Naive B cell (primary cell): Measurements from ENCODE around the gene UBE2G2. TPM values are rescaled to one million over a fixed set of nuclear protein-coding genes. Genes with fewer than 3 reads are reported as not detected.

Experiments used
- ATAC-seq, 2 donors: fragments of 150-1000 bp; cut with Tn5 transposase; 2 replicates each; pipeline ENCODE4 v1.10.0; 2021; ENCODE audit warnings: low read depth in 2 of 2, mild to moderate bottlenecking in 2 of 2, moderate library complexity in 2 of 2
- DNase-seq: peaks from one replicate; pipeline ENCODE4 v3.0.0; 2022
- H3K27ac Mint-ChIP-seq, 6 donors: one replicate each; pipeline ENCODE4 v1.8.0; 2020 to 2022; ENCODE audit warnings: mild to moderate bottlenecking in 6 of 6, mixed read lengths in 6 of 6, moderate library complexity in 5 of 6, inconsistent platforms in 2 of 6
- H3K27me3 Mint-ChIP-seq, 3 donors: one replicate each; pipeline ENCODE4 v1.8.0; 2021 to 2022; ENCODE audit warnings: mixed read lengths in 3 of 3, mild to moderate bottlenecking in 1 of 3
- H3K36me3 Mint-ChIP-seq, 2 donors: one replicate each; pipeline ENCODE4 v1.8.0; 2020 to 2022; ENCODE audit warnings: mixed read lengths in 2 of 2, inconsistent platforms in 1 of 2, mild to moderate bottlenecking in 1 of 2
- H3K4me1 Mint-ChIP-seq, 3 donors: one replicate each; pipeline ENCODE4 v1.8.0; 2020 to 2022; ENCODE audit warnings: mixed read lengths in 3 of 3, inconsistent platforms in 1 of 3, mild to moderate bottlenecking in 1 of 3, moderate library complexity in 1 of 3
- H3K4me3 Mint-ChIP-seq, 8 donors: one replicate each; pipeline ENCODE4 v1.8.0; 2020 to 2022; ENCODE audit warnings: mild to moderate bottlenecking in 8 of 8, mixed read lengths in 8 of 8, moderate library complexity in 8 of 8, inconsistent platforms in 2 of 8
- H3K9me3 Mint-ChIP-seq, 7 donors: one replicate each; pipeline ENCODE4 v1.8.0; 2020 to 2022; ENCODE audit warnings: mixed read lengths in 7 of 7, mild to moderate bottlenecking in 5 of 7, inconsistent platforms in 2 of 7, moderate library complexity in 1 of 7
- polyA plus RNA-seq, 6 donors: library from polyadenylated mRNA; unstranded; fragments of 300-500 nt; fragmentation: Illumina TruSeq; gene quantifications; one replicate each; pipeline ENCODE4 v1.2.3, GENCODE V29; 2021; ENCODE audit warnings: low read depth in 6 of 6

Gene UBE2G2
- polyA plus RNA-seq, 6 donors from 2014 or later: 53.8 to 72.5 (median 59.5) TPM

GRCh38 chr21:44749759-44750674 is 51.6 kb downstream of the UBE2G2 start:
- no peak for ATAC-seq
- Mint-ChIP-seq H3K9me3 (peaks cover 0 to 11% (median 4%) of the 10 kb centered on the region in 7 donors), H3K27me3 (peaks cover 9 to 45% (median 28%) of the 10 kb centered on the region in 3 donors)

GRCh38 chr21:44749116-44749758 is 52.4 kb downstream of the UBE2G2 start:
- Mint-ChIP-seq H3K9me3 (peaks cover 0 to 7% (median 0%) of the 10 kb centered on the region in 7 donors), H3K27ac (no peak overlapping the region), H3K36me3 (peaks cover 0 to 8% of the 10 kb centered on the region in 2 donors), H3K4me1 (no peaks in the 10 kb centered on the region), H3K27me3 (peaks cover 13 to 45% (median 28%) of the 10 kb centered on the region in 3 donors), H3K4me3 (no peak overlapping the region)
- DNase-seq (no peak), ATAC-seq (no peak)

More at GRCh38 chr21:44749759-44750674, 51.6 kb downstream of the UBE2G2 start:
- Mint-ChIP-seq H3K27ac (no peak overlapping the region), H3K36me3 (peaks cover 0 to 13% of the 10 kb centered on the region in 2 donors), H3K4me3 (no peak overlapping the region), H3K4me1 (no peaks in the 10 kb centered on the region)
- DNase-seq: no peak

GRCh38 chr21:44748621-44749020 is 53.0 kb downstream of the UBE2G2 start:
- no peak for ATAC-seq
- H3K9me3 Mint-ChIP-seq: peaks cover 0 to 7% (median 1%) of the 10 kb centered on the region in 7 donors
- no peaks in the 10 kb centered on the region for H3K4me1 Mint-ChIP-seq
- H3K27ac Mint-ChIP-seq: no peak overlapping the region
- peaks cover 13 to 45% (median 28%) of the 10 kb centered on the region in 3 donors for H3K27me3 Mint-ChIP-seq
- no peak overlapping the region for H3K4me3 Mint-ChIP-seq
- DNase-seq: no peak
- H3K36me3 Mint-ChIP-seq: peaks cover 0 to 8% of the 10 kb centered on the region in 2 donors

GRCh38 chr21:44742418-44743153 is 59.0 kb downstream of the UBE2G2 start:
- ATAC-seq (no peak), DNase-seq (no peak)
- Mint-ChIP-seq H3K4me3 (no peak overlapping the region), H3K36me3 (peaks cover 4 to 30% of the 10 kb centered on the region in 2 donors), H3K4me1 (no peaks in the 10 kb centered on the region), H3K9me3 (peaks cover 10 to 51% (median 30%) of the 10 kb centered on the region in 7 donors), H3K27ac (peak overlapping the region in 1 of 6 donors; percentile 11), H3K27me3 (peaks cover 15 to 32% (median 25%) of the 10 kb centered on the region in 3 donors)

- Mint-ChIP-seq H3K27ac (no peak overlapping the region), H3K9me3 (peaks cover 15 to 57% (median 35%) of the 10 kb centered on the region in 7 donors), H3K36me3 (peaks cover 4 to 37% of the 10 kb centered on the region in 2 donors), H3K4me3 (no peak overlapping the region), H3K27me3 (peaks cover 11 to 33% (median 30%) of the 10 kb centered on the region in 3 donors), H3K4me1 (no peaks in the 10 kb centered on the region)
- DNase-seq (no peak), ATAC-seq (no peak)
These were observed 59.7 kb downstream of the UBE2G2 start for GRCh38 chr21:44741921-44742320.

- H3K4me3 Mint-ChIP-seq: no peak overlapping the region
- no peak overlapping the region for H3K27ac Mint-ChIP-seq
- DNase-seq: no peak
These were observed 60.9 kb downstream of the UBE2G2 start for GRCh38 chr21:44740742-44741141.

GRCh38 chr21:44739316-44739715 is 62.3 kb downstream of the UBE2G2 start:
- Mint-ChIP-seq H3K4me3 (no peak overlapping the region), H3K27me3 (peaks cover 8 to 39% (median 33%) of the 10 kb centered on the region in 3 donors), H3K9me3 (peaks cover 15 to 70% (median 47%) of the 10 kb centered on the region in 7 donors), H3K36me3 (peaks cover 4 to 44% of the 10 kb centered on the region in 2 donors), H3K4me1 (no peaks in the 10 kb centered on the region), H3K27ac (no peak overlapping the region)
- DNase-seq: no peak
- ATAC-seq: no peak

More at GRCh38 chr21:44740742-44741141, 60.9 kb downstream of the UBE2G2 start:
- no peak for ATAC-seq
- H3K9me3 Mint-ChIP-seq: peaks cover 15 to 66% (median 40%) of the 10 kb centered on the region in 7 donors
- peaks cover 11 to 37% (median 33%) of the 10 kb centered on the region in 3 donors for H3K27me3 Mint-ChIP-seq
- peaks cover 4 to 44% of the 10 kb centered on the region in 2 donors for H3K36me3 Mint-ChIP-seq
- H3K4me1 Mint-ChIP-seq: no peaks in the 10 kb centered on the region

- peaks cover 4 to 44% of the 10 kb centered on the region in 2 donors for H3K36me3 Mint-ChIP-seq
- peaks cover 15 to 66% (median 49%) of the 10 kb centered on the region in 7 donors for H3K9me3 Mint-ChIP-seq
- H3K27ac Mint-ChIP-seq: no peak overlapping the region
- no peak for ATAC-seq
- DNase-seq: no peak
- H3K4me3 Mint-ChIP-seq: no peak overlapping the region
- peaks cover 8 to 40% (median 33%) of the 10 kb centered on the region in 3 donors for H3K27me3 Mint-ChIP-seq
- no peaks in the 10 kb centered on the region for H3K4me1 Mint-ChIP-seq
These were observed 63.0 kb downstream of the UBE2G2 start for GRCh38 chr21:44738621-44739020.

- DNase-seq (no peak), ATAC-seq (no peak)
- Mint-ChIP-seq H3K9me3 (peaks cover 15 to 66% (median 46%) of the 10 kb centered on the region in 7 donors), H3K4me3 (peak overlapping the region in 1 of 8 donors; percentile 27), H3K36me3 (peaks cover 4 to 44% of the 10 kb centered on the region in 2 donors), H3K4me1 (no peaks in the 10 kb centered on the region), H3K27me3 (peaks cover 12 to 46% (median 33%) of the 10 kb centered on the region in 3 donors), H3K27ac (peak overlapping the region in 1 of 6 donors; percentile 30)
These were observed 63.8 kb downstream of the UBE2G2 start for GRCh38 chr21:44737706-44738354.

- H3K4me3 Mint-ChIP-seq: no peak overlapping the region
- H3K9me3 Mint-ChIP-seq: peaks cover 15 to 63% (median 41%) of the 10 kb centered on the region in 7 donors
- H3K36me3 Mint-ChIP-seq: peaks cover 4 to 51% of the 10 kb centered on the region in 2 donors
- no peaks in the 10 kb centered on the region for H3K4me1 Mint-ChIP-seq
- no peak overlapping the region for H3K27ac Mint-ChIP-seq
- no peak for DNase-seq
- ATAC-seq: no peak
- H3K27me3 Mint-ChIP-seq: peaks cover 13 to 58% (median 43%) of the 10 kb centered on the region in 3 donors
These were observed 65.2 kb downstream of the UBE2G2 start for GRCh38 chr21:44736291-44737004.

- Mint-ChIP-seq H3K9me3 (peaks cover 15 to 59% (median 41%) of the 10 kb centered on the region in 7 donors), H3K27me3 (peaks cover 19 to 64% (median 49%) of the 10 kb centered on the region in 3 donors), H3K27ac (no peak overlapping the region), H3K4me3 (no peak overlapping the region), H3K36me3 (peaks cover 4 to 51% of the 10 kb centered on the region in 2 donors), H3K4me1 (no peaks in the 10 kb centered on the region)
- no peak for ATAC-seq
- no peak for DNase-seq
These were observed 65.8 kb downstream of the UBE2G2 start for GRCh38 chr21:44735821-44736220.

- H3K27me3 Mint-ChIP-seq: peaks cover 26 to 59% (median 47%) of the 10 kb centered on the region in 3 donors
- no peak overlapping the region for H3K4me3 Mint-ChIP-seq
- H3K9me3 Mint-ChIP-seq: peaks cover 15 to 53% (median 36%) of the 10 kb centered on the region in 7 donors
- H3K27ac Mint-ChIP-seq: no peak overlapping the region
- no peaks in the 10 kb centered on the region for H3K4me1 Mint-ChIP-seq
- DNase-seq (no peak), ATAC-seq (no peak)
- peaks cover 4 to 43% of the 10 kb centered on the region in 2 donors for H3K36me3 Mint-ChIP-seq
These were observed 66.8 kb downstream of the UBE2G2 start for GRCh38 chr21:44734841-44735240.
